Inflammatory macrophage treated with lipopolysaccharide for 1 hour (primary cell): ENCODE measurements around the gene CDCA7.
"Not testable (repeated sequence)": the region's sequence is repeated elsewhere in the genome, so short reads cannot be mapped to it uniquely, and the experiment has no call there.

Experiments
- DNase-seq, 2 donors: peaks; one replicate each; pipeline ENCODE4 v3.0.0-alpha.2; 2020 to 2022

Gene CDCA7

DNA sequence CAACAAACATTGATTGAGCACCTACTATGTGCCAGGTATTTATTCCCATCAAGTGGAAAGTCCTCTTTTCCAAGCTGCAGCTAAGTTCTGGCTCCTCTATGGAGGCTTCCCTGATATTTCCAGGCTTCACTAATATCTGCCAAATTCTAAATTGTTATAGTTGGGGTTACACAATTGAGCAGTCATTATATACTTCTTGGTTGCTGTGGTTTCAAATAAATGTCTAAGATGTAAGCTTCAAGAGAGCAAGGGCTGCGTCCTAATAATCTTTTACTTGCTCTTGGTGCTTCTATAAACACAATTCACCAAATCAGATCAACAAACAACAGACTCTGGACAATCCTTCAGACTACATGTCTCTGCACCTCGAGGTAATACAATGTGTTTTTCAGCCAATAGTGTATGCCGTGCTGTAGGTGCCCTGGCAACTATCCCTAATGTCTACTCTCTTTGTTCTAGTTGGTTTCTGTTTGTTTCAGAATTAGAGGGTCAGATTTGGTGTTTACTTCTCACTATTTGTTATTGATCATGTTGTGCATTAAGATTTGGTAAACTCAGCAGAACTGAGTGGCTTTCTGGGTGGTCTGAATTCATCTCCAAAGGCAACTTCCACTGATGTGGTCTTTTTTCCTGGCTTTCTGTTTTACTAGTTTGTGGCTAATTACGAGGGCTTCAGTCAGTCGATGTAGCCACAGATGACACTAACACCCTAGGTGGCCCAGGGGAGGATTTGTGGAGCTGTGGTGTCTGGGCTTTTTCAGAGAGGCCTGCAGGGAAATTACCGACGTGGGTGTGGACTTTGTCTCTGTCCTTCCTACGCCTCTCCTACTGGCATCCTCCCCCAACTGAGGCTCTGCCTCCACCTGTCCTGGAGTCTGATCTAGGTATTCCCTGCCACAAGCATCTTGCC, 50.4 kb downstream of the CDCA7 start:
- no peak for DNase-seq

DNA sequence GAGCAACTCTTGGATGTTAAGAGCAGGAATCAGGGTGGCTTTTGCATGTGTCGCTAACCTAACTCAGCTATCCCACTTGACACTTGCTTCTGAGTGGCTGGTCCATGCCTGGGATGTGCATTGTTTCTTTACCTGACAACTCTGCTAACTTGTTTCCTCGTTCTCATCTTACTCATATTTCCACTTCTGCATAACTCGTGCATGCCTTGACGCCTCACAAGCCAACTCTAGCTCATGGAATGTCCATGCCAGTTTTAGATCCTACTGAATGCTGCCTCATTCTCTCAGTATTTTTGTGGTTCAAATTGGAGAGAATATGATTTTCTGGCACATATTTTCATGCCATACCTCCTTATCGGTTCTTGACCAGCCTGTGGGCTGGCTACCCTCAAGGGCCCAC, 52.5 kb downstream of the CDCA7 start:
- DNase-seq = no peak

DNA sequence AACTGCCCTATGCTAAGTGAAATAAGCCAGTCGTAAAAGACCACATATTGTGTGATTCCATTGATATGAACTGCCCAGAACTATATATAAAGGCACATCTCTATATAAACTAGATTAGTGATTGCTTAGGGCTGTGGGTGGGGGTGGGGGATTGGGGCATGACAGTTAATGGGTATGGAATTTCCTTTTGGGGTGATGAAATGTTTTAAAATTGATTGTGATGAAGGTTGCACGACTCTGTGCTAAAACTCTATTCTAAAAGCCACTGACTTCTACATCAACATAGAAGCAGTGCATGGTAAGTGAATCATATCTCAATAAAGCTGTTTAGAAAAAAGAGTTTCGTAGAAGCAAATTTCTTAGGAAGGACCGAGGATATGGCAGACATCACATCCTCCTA, 53.0 kb downstream of the CDCA7 start:
- no peak for DNase-seq

DNA sequence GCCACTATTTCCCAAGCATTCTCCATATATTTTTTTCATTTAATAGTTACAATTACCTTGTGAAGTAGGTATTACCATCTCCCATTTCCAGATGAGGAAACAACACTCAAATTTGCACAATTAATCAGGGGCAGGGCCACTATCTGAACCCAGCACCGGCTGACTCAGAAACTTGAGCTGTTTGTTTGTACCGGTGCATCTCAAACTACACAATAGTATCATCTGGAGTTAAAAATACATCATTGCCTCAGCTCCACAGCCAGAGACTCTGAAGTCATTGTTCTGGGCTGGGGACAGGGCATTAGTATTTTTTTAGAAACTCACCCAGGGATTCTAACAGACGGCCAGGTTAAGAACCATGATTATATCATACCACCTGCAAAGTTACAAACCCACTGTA, 55.9 kb downstream of the CDCA7 start:
- no peak for DNase-seq

DNA sequence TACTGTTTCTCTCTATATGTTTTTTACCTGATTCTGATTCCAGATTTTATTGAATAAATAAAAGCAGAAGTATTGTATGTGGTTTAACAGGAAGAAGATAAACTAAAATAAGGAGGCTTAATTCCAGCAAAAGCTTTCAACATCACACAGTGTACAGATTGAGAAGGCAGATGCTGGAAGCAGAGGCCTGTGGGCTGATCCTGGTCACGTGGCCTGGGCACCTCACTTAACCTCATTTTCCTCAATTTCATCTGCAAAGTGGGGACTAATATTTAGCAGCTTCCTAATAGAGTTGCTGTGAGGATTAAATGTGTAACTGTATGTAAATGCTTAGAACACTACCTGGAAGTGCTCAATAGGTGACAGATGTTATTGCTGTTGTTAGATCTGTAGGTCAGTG, 58.0 kb downstream of the CDCA7 start:
- no peak for DNase-seq

DNA sequence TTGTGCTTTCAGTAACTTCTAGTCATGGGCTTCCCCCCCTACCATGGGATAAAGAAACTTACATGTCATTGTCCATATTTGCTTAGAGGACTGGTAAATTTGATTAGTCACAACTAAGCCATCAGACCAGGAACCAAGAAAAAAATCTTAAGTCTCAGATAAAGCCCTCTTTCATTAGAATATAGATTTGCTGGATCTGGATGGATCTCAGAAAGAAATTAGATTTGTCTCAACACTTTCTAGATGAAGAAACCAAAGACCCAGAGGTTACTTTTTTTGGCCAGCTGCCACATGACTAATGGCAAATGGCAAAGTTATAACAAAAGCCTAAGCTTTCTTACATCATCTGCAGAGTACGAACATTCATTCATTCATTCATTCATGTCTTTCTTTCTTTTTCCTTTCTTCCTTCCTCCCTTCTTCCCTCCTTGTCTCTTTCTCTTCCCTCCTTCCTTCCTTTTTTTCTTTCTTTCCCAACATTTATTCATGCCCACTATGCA, 60.2 kb downstream of the CDCA7 start:
- DNase-seq = no peak

DNA sequence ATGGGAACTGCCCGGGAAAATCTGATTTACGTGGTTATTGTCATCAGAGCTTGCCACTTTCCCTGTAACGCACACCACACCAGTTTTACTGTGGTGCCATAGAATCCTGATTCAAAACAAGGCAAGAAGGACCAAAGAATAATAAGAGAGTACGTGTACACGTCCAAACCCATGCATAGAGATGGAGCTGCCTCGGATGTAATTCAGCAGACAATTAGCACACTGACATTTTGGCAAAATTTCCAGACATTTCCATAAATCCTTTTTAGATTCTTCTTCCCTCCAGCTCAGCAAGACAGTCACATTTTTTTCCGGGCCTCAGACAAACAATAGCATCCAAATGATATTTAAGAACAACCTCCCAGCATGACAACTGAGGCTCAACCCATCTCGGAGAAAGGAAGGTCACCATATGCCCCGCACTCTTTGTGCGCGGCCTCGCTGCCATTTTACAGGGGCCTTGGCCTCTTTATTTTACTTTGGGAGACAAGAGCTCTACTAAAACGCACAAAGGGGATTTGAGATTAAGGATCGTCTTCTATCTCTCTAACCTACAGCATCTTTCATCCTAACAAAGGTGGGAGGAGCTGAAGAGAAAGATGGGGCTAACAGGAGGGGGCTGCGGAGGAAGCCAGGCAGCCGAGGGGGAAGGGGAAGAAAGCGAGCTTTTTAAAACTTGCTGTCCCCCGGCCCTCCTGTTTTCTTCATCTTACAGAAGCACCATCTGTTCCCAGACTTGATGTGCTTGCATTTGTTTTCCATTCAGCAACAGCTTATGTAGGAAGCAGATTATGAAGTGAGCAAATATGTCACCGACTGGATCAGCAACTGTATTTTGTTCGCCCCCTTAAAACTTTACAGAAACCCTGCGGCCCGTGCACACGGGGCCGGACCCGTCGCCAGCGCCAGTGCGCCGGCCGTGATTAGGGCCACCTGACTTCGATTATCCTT, 61.0 kb downstream of the CDCA7 start:
- no peak for DNase-seq

DNA sequence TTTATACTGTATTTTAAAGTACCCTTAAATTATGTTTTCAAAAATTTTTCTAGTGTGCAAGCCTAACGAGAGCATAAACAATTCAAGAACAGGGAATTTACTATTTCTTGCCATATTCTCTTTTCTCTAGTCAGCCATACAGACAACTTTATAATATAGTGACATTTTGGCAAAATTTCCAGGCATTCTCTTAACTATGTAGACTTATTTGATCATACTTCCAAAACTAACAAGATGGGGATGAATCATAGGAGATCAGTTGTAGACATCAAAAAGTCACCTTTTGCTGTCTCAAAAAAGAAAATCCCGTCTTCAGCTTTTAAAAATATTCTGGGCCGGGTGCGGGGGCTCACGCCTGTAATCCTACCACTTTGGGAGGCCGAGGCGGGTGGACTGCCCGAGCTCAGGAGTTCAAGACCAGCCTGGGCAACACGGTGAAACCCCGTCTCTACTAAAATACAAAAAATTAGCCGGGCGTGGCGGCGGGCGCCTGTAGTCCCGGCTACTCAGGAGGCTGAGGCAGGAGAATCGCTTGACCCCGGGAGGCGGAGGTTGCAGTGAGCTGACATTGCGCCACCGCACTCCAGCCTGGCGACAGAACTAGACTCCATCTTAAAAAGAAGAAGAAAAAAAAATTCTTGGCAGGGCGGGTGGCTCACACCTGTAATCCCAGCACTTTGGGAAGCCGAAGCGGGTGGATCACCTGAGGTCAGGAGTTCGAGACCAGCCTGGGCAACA, 61.9 kb downstream of the CDCA7 start:
- not testable (repeated sequence) for DNase-seq

DNA sequence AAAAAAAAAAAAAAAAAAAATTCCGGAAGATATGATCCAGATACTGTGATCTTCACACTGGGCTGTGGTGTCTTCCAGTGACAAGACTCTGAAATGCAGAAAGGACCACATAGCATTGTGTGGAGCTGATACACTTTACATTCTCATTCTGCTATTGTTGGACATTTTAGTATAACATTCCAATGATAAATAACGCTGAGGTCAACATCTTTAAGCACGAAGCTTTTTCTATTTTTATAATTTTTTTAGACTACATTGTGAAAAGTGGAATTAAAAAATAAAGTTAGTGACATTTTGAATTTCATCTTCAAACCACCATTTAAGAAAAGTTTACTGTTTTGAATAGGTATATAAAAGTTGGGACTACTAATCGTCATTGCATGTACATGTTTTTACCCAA, 62.7 kb downstream of the CDCA7 start:
- DNase-seq = no peak

DNA sequence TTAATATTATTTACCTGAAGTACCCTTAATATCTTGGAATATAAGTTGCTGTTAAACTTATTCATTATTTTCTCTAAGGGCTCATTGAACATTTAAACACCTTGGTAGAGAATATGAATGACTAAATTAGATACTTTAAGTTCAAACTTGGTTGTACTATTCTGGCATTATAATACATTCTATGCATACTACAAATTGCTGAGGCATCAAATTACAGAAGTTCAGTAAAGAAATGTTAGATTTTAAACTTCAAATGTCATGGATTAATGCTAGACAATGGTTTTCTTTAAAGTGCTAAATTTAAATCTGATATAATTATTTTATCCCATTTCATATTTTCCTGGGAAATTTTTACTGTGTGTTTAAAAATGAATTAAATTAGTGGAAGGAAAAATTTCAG, 63.1 kb downstream of the CDCA7 start:
- no peak for DNase-seq
